ENCODE data around the gene ARHGEF3.

Gene ARHGEF3

GRCh38 chr3:56795829-56796185 lies 5.9 kb downstream of the ARHGEF3 start:
- Histone ChIP-seq H3K4me1 (ENCODE audit: insufficient read depth, low read length, poor library complexity, severe bottlenecking) (peaks cover 73% of the 10 kb centered on the region), H3K36me3 (ENCODE audit: insufficient read depth, low read length) (no peaks in the 10 kb centered on the region), H4K20me1 (ENCODE audit: insufficient read depth, low read length, poor library complexity, severe bottlenecking) (peaks cover 6% of the 10 kb centered on the region), H3K9me3 (ENCODE audit: insufficient read depth, low read depth, low read length) (no peaks in the 10 kb centered on the region), H3K4me3 (ENCODE audit: low read length, poor library complexity, severe bottlenecking) (peak overlapping the region; percentile 23), H3F3A (ENCODE audit: low read depth) (0 out of 2 replicates have a peak, but pooled peaks cover 4% of the 10 kb centered on the region), H3K9me2 (replicated peaks; ENCODE audit: low read depth, low read length) (no peaks in the 10 kb centered on the region), H3K4me2 (ENCODE audit: low read depth, low read length, poor library complexity, severe bottlenecking) (peak overlapping the region; percentile 97), H2AFZ (ENCODE audit: low read length) (no peak overlapping the region), H3K27me3 (ENCODE audit: insufficient read depth, low read length, poor library complexity, severe bottlenecking) (no peaks in the 10 kb centered on the region), H3K79me2 (ENCODE audit: insufficient read depth, low read length) (peaks cover 72% of the 10 kb centered on the region), H3K9ac (ENCODE audit: low read depth, low read length, poor library complexity, severe bottlenecking) (peak overlapping the region; percentile 37)
- TF ChIP-seq EZH2phosphoT487 (IDR thresholded peaks at IDR 0.05; ENCODE audit: borderline replicate concordance): no peak
- TF ChIP-seq, protein P1, sequence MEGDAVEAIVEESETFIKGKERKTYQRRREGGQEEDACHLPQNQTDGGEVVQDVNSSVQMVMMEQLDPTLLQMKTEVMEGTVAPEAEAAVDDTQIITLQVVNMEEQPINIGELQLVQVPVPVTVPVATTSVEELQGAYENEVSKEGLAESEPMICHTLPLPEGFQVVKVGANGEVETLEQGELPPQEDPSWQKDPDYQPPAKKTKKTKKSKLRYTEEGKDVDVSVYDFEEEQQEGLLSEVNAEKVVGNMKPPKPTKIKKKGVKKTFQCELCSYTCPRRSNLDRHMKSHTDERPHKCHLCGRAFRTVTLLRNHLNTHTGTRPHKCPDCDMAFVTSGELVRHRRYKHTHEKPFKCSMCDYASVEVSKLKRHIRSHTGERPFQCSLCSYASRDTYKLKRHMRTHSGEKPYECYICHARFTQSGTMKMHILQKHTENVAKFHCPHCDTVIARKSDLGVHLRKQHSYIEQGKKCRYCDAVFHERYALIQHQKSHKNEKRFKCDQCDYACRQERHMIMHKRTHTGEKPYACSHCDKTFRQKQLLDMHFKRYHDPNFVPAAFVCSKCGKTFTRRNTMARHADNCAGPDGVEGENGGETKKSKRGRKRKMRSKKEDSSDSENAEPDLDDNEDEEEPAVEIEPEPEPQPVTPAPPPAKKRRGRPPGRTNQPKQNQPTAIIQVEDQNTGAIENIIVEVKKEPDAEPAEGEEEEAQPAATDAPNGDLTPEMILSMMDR (conservative IDR thresholded peaks at IDR 0.05; ENCODE audit: low read length): no peak

GRCh38 chr3:56795097-56795828 lies 6.5 kb downstream of the ARHGEF3 start:
- Histone ChIP-seq H3K4me2 (ENCODE audit: low read depth, low read length, poor library complexity, severe bottlenecking) (no peak overlapping the region), H3K4me3 (ENCODE audit: low read length, poor library complexity, severe bottlenecking) (no peak overlapping the region), H3K27me3 (ENCODE audit: insufficient read depth, low read length, poor library complexity, severe bottlenecking) (no peaks in the 10 kb centered on the region), H3K36me3 (ENCODE audit: insufficient read depth, low read length) (no peaks in the 10 kb centered on the region), H3K9me2 (replicated peaks; ENCODE audit: low read depth, low read length) (no peaks in the 10 kb centered on the region), H3K9ac (ENCODE audit: low read depth, low read length, poor library complexity, severe bottlenecking) (no peak overlapping the region), H4K20me1 (ENCODE audit: insufficient read depth, low read length, poor library complexity, severe bottlenecking) (peaks cover 5% of the 10 kb centered on the region), H3K79me2 (ENCODE audit: insufficient read depth, low read length) (peaks cover 70% of the 10 kb centered on the region), H2AFZ (ENCODE audit: low read length) (no peak overlapping the region), H3K4me1 (ENCODE audit: insufficient read depth, low read length, poor library complexity, severe bottlenecking) (peaks cover 73% of the 10 kb centered on the region), H3K9me3 (ENCODE audit: insufficient read depth, low read depth, low read length) (no peaks in the 10 kb centered on the region), H3F3A (ENCODE audit: low read depth) (peaks cover 7% of the 10 kb centered on the region; the same call in 1 of the 2 replicates)
- TF ChIP-seq EZH2phosphoT487 (IDR thresholded peaks at IDR 0.05; ENCODE audit: borderline replicate concordance): no peak
- TF ChIP-seq, protein P1 (conservative IDR thresholded peaks at IDR 0.05; ENCODE audit: low read length): no peak

GRCh38 chr3:56792193-56792592 lies 9.6 kb downstream of the ARHGEF3 start:
- no peak overlapping the region for H3K4me3 ChIP-seq (ENCODE audit: low read length, poor library complexity, severe bottlenecking)
- peaks cover 10% of the 10 kb centered on the region; the same call in 1 of the 2 replicates for H3F3A ChIP-seq (ENCODE audit: low read depth)
- peaks cover 63% of the 10 kb centered on the region for H3K79me2 ChIP-seq (ENCODE audit: insufficient read depth, low read length)
- no peak overlapping the region for H2AFZ ChIP-seq (ENCODE audit: low read length)
- no peaks in the 10 kb centered on the region for H4K20me1 ChIP-seq (ENCODE audit: insufficient read depth, low read length, poor library complexity, severe bottlenecking)
- H3K27me3 ChIP-seq (ENCODE audit: insufficient read depth, low read length, poor library complexity, severe bottlenecking): no peaks in the 10 kb centered on the region
- H3K9ac ChIP-seq (ENCODE audit: low read depth, low read length, poor library complexity, severe bottlenecking): peak overlapping the region; percentile 5
- H3K9me2 ChIP-seq (replicated peaks; ENCODE audit: low read depth, low read length): no peaks in the 10 kb centered on the region
- TF ChIP-seq, protein P1 (conservative IDR thresholded peaks at IDR 0.05; ENCODE audit: low read length): no peak
- no peak for TF ChIP-seq EZH2phosphoT487 (IDR thresholded peaks at IDR 0.05; ENCODE audit: borderline replicate concordance)
- peaks cover 76% of the 10 kb centered on the region for H3K4me1 ChIP-seq (ENCODE audit: insufficient read depth, low read length, poor library complexity, severe bottlenecking)
- no peaks in the 10 kb centered on the region for H3K36me3 ChIP-seq (ENCODE audit: insufficient read depth, low read length)
- no peak overlapping the region for H3K4me2 ChIP-seq (ENCODE audit: low read depth, low read length, poor library complexity, severe bottlenecking)
- no peaks in the 10 kb centered on the region for H3K9me3 ChIP-seq (ENCODE audit: insufficient read depth, low read depth, low read length)

Measured in Loucy (cell line).